PFSK-1 (cell line): ENCODE data around the gene IRAK4. TPM values are rescaled to one million over a fixed set of nuclear protein-coding genes. Genes with fewer than 3 reads are reported as not detected.

Experiments used
- FOXP2 ChIP-seq: optimal IDR thresholded peaks from 2 replicates; pipeline ENCODE3; 2011; ENCODE audit warnings: borderline replicate concordance, control low read depth, inconsistent platforms; ENCODE audit not compliant: insufficient read depth; ENCODE audit errors: extremely low read length, extremely low read depth
- POLR2AphosphoS5 ChIP-seq: IDR thresholded peaks from 2 replicates; pipeline ENCODE4 v1.6.1; 2012; ENCODE audit warnings: low read depth, mild to moderate bottlenecking, control low read depth, low read length, moderate library complexity
- REST ChIP-seq, 2 experiments: IDR thresholded peaks; 2 replicates each; pipeline versions ENCODE4 v1.6.1 to v1.8.0; 2011 to 2012; ENCODE audit warnings: low read depth in 2 of 2, low read length in 2 of 2, control low read depth in 1 of 2, inconsistent platforms in 1 of 2, mild to moderate bottlenecking in 1 of 2, moderate library complexity in 1 of 2; ENCODE audit not compliant: insufficient read depth in 1 of 2
- SIN3A ChIP-seq: IDR thresholded peaks from 2 replicates; pipeline ENCODE4 v1.6.1; 2012; ENCODE audit warnings: mild to moderate bottlenecking, low read length, moderate library complexity, borderline replicate concordance; ENCODE audit not compliant: insufficient read depth
- TAF1 ChIP-seq: IDR thresholded peaks from 2 replicates; pipeline ENCODE4 v1.6.1; 2012; ENCODE audit warnings: low read length, control low read depth, borderline replicate concordance; ENCODE audit not compliant: insufficient read depth
- polyA plus RNA-seq: library from polyadenylated mRNA; unstranded; fragments of >200 nt; gene quantifications from one replicate; pipeline ENCODE4 v1.2.1, GENCODE V29; 2012; ENCODE audit warnings: low read depth, missing spikeins; ENCODE audit not compliant: insufficient read length

IRAK4 gene
- 1.6 TPM for polyA plus RNA-seq

GRCh38 chr12:43758728-43759563, at the start of gene IRAK4, which contains the start of gene PUS7L:
TSS of gene IRAK4 (plus strand) at chr12:43758951. CDS start at chr12:43768112, 9,161 bp downstream.
TSS of gene PUS7L (minus strand) at chr12:43758790. CDS start at chr12:43755245, 3,545 bp downstream.
- TF ChIP-seq TAF1 (no peak), SIN3A (peak; percentile 9; the same call in 1 of the 2 replicates), POLR2AphosphoS5 (peak; percentile 68; the same call in 1 of the 2 replicates)

GRCh38 chr12:43711348-43711747, 47.4 kb upstream of the IRAK4 start:
- TF ChIP-seq FOXP2: no peak
- TF ChIP-seq REST (IDR thresholded peaks at IDR 0.05; ENCODE audit: insufficient read depth in 1 of 2, low read depth in 2 of 2, low read length in 2 of 2): no peak
- TF ChIP-seq POLR2AphosphoS5: no peak
- no peak for TF ChIP-seq SIN3A
- TF ChIP-seq TAF1: no peak

GRCh38 chr12:43722621-43723020, 36.1 kb upstream of the IRAK4 start:
- TF ChIP-seq SIN3A (no peak), FOXP2 (no peak), TAF1 (no peak), REST (IDR thresholded peaks at IDR 0.05; ENCODE audit: insufficient read depth in 1 of 2, low read depth in 2 of 2, low read length in 2 of 2) (no peak), POLR2AphosphoS5 (no peak)

- TF ChIP-seq REST (IDR thresholded peaks at IDR 0.05; ENCODE audit: insufficient read depth in 1 of 2, low read depth in 2 of 2, low read length in 2 of 2) (no peak), POLR2AphosphoS5 (no peak), TAF1 (no peak), SIN3A (no peak), FOXP2 (no peak)
Measured at GRCh38 chr12:43723134-43723533, 35.6 kb upstream of the IRAK4 start.

GRCh38 chr12:43728117-43728516, 30.6 kb upstream of the IRAK4 start:
- TF ChIP-seq TAF1: no peak
- TF ChIP-seq SIN3A: no peak
- TF ChIP-seq REST (IDR thresholded peaks at IDR 0.05; ENCODE audit: insufficient read depth in 1 of 2, low read depth in 2 of 2, low read length in 2 of 2): no peak
- TF ChIP-seq POLR2AphosphoS5: no peak
- TF ChIP-seq FOXP2: no peak
